Osteoblast (primary cell): Measurements from ENCODE around the gene EIF4E. TPM values are rescaled to one million over a fixed set of nuclear protein-coding genes. Genes with fewer than 3 reads are reported as not detected.
A peak's percentile ranks its signal among the peaks of the same experiment; 100 is the strongest.
"Not testable (repeated sequence)": the region's sequence is repeated elsewhere in the genome, so short reads cannot be mapped to it uniquely, and the experiment has no call there.

ENCODE experiments used
- DNase-seq: peaks from one replicate; pipeline ENCODE4 v3.0.0; 2011; ENCODE audit warnings: low spot score, mixed read lengths; ENCODE audit not compliant: insufficient read length; ENCODE audit errors: missing footprints
- H2AFZ ChIP-seq: 2 replicates; pipeline ENCODE4 v1.6.0; 2011; ENCODE audit warnings: mild to moderate bottlenecking, low read length
- H3K27ac ChIP-seq: 2 replicates; pipeline ENCODE4 v1.5.1; 2011; ENCODE audit warnings: mild to moderate bottlenecking, low read depth, low read length, moderate library complexity
- H3K27me3 ChIP-seq: 2 replicates; pipeline ENCODE4 v1.6.0; 2012; ENCODE audit warnings: mild to moderate bottlenecking, control low read depth, inconsistent platforms, low read length, moderate library complexity; ENCODE audit not compliant: insufficient read depth
- H3K36me3 ChIP-seq: 2 replicates; pipeline ENCODE4 v1.5.1; 2011; ENCODE audit warnings: mild to moderate bottlenecking, low read length, control low read depth, moderate library complexity; ENCODE audit not compliant: insufficient read depth
- H3K4me1 ChIP-seq: 2 replicates; pipeline ENCODE4 v1.5.1; 2011; ENCODE audit warnings: mild to moderate bottlenecking, low read length, control low read depth, moderate library complexity; ENCODE audit not compliant: insufficient read depth
- H3K4me2 ChIP-seq: 2 replicates; pipeline ENCODE4 v1.6.0; 2011; ENCODE audit warnings: mild to moderate bottlenecking, low read length; ENCODE audit not compliant: insufficient read depth
- H3K4me3 ChIP-seq: fragments of 200-600 bp; sonication (generic); 3 replicates; pipeline ENCODE4 v1.5.1; 2012; ENCODE audit warnings: mild to moderate bottlenecking, low read length, inconsistent platforms; ENCODE audit not compliant: insufficient read depth
- H3K79me2 ChIP-seq: 2 replicates; pipeline ENCODE4 v1.6.0; 2012; ENCODE audit warnings: mild to moderate bottlenecking, low read length, control low read depth, inconsistent platforms; ENCODE audit not compliant: insufficient read depth
- H3K9me3 ChIP-seq: 2 replicates; pipeline ENCODE4 v1.5.1; 2011; ENCODE audit warnings: low read depth, low read length, control low read depth
- H4K20me1 ChIP-seq: 2 replicates; pipeline ENCODE4 v1.6.0; 2012; ENCODE audit warnings: mild to moderate bottlenecking, low read length, control low read depth; ENCODE audit not compliant: insufficient read depth
- CTCF ChIP-seq: IDR thresholded peaks from 2 replicates; pipeline ENCODE4 v1.5.1; 2011; ENCODE audit warnings: mild to moderate bottlenecking, low read depth, low read length, moderate library complexity; ENCODE audit errors: extremely low read depth
- small RNA-seq: library from RNA; depleted of rRNA; stranded (forward); fragments of <200 nt; gene quantifications from one replicate; pipeline ENCODE3, GENCODE V24; 2012
- total RNA-seq: library from RNA; depleted of rRNA; stranded (reverse); fragments of >200 nt; gene quantifications from 2 replicates; pipeline ENCODE4 v1.2.3, GENCODE V29; 2012

Gene EIF4E
- total RNA-seq, 1 donor, result 105 TPM

- no peak for DNase-seq
- Histone ChIP-seq H3K4me3 (no peak overlapping the region), H3K4me2 (peak overlapping the region; percentile 61)
These were observed 89.8 kb downstream of the EIF4E start for GRCh38 chr4:98838977-98839618.

GRCh38 chr4:98838531-98838930 lies 90.4 kb downstream of the EIF4E start:
- Histone ChIP-seq H3K9me3 (no peaks in the 10 kb centered on the region), H4K20me1 (no peaks in the 10 kb centered on the region), H3K79me2 (no peaks in the 10 kb centered on the region), H3K27me3 (no peaks in the 10 kb centered on the region), H3K4me2 (no peak overlapping the region), H2AFZ (no peak overlapping the region), H3K27ac (no peak overlapping the region), H3K4me1 (no peaks in the 10 kb centered on the region), H3K36me3 (no peaks in the 10 kb centered on the region), H3K4me3 (no peak overlapping the region)
- DNase-seq, result no peak
- no peak for TF ChIP-seq CTCF

More at GRCh38 chr4:98838977-98839618, 89.8 kb downstream of the EIF4E start:
- Histone ChIP-seq H2AFZ (peak overlapping the region; percentile 58), H3K4me1 (no peaks in the 10 kb centered on the region), H3K79me2 (no peaks in the 10 kb centered on the region), H3K9me3 (no peaks in the 10 kb centered on the region), H3K27me3 (no peaks in the 10 kb centered on the region), H4K20me1 (no peaks in the 10 kb centered on the region), H3K36me3 (no peaks in the 10 kb centered on the region), H3K27ac (no peak overlapping the region)
- no peak for TF ChIP-seq CTCF

GRCh38 chr4:98833384-98833783 lies 95.5 kb downstream of the EIF4E start:
- no peaks in the 10 kb centered on the region for H3K9me3 ChIP-seq
- no peaks in the 10 kb centered on the region for H3K36me3 ChIP-seq
- no peaks in the 10 kb centered on the region for H3K4me1 ChIP-seq
- H2AFZ ChIP-seq, result no peak overlapping the region
- no peak overlapping the region for H3K4me3 ChIP-seq
- no peak for TF ChIP-seq CTCF
- no peak overlapping the region for H3K27ac ChIP-seq
- H3K79me2 ChIP-seq, result no peaks in the 10 kb centered on the region
- no peaks in the 10 kb centered on the region for H3K27me3 ChIP-seq
- no peaks in the 10 kb centered on the region for H4K20me1 ChIP-seq
- H3K4me2 ChIP-seq, result no peak overlapping the region
- DNase-seq, result no peak

- H2AFZ ChIP-seq, H3K27ac ChIP-seq, H4K20me1 ChIP-seq, DNase-seq, H3K4me1 ChIP-seq, H3K4me3 ChIP-seq, H3K27me3 ChIP-seq, H3K9me3 ChIP-seq, H3K79me2 ChIP-seq, H3K36me3 ChIP-seq, H3K4me2 ChIP-seq: not testable (repeated sequence)
These were observed 97.9 kb downstream of the EIF4E start for GRCh38 chr4:98831036-98831435.

Small RNA genes within 50 kb of the gene (small RNA-seq; reads per million reads assigned to genes)
- gene RNU7-149P (not detected), gene TBCAP3 (not detected)

Other genes starting within 250 kb of the EIF4E start
- 48.6 and 52.8 TPM in 2 replicates for gene METAP1, start 66.6 kb upstream of the EIF4E start, total RNA-seq
- 265 and 293 TPM in 2 replicates for gene ADH5, start 159.7 kb upstream of the EIF4E start, total RNA-seq
- not detected in 2 replicates for gene ADH4, start 215.2 kb upstream of the EIF4E start, total RNA-seq